ENCODE data around the gene PHF20.
"Not testable (repeated sequence)": the region's sequence is repeated elsewhere in the genome, so short reads cannot be mapped to it uniquely, and the experiment has no call there.

The PHF20 gene

GRCh38 chr20:35839904-35840303, 68.1 kb downstream of the PHF20 start:
- DNase-seq (ENCODE audit: low read depth), result no peak

DNA sequence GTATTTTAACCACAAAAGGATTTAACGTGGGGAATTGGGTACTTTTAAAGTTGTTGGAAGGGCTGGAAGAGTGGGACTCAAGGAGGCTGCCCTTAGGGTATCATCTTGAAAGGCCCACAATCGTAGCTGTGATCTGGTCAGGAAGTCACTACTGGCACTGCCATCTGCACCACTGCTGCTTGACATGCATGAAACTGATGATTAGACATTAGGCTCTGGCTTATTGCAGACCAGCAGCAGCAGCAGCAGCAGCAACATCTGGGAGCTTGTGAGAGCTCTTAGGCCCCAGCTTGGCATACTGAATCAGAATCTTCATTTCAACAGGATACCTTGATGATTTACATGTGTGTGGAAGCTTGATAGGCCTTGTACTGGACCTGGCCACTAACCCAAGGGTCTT, 68.6 kb downstream of the PHF20 start:
- no peak for DNase-seq (ENCODE audit: low read depth)

DNA sequence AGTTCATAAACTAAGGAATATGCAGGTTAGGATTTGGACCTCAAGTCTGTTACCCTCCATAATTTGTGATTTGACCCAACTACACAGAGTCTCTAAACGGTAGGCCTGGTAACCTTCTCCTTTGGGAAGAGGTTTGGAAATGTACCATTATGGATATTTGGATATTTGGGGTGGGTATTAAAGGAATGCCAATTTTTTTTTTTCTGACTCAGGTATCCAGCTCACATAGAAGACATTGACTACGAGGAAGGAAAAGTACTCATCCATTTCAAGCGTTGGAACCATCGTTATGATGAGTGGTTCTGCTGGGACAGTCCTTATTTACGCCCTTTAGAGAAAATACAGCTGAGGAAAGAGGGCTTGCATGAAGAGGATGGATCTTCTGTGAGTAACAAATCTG, 70.5 kb downstream of the PHF20 start:
- DNase-seq (ENCODE audit: low read depth), result no peak

- DNase-seq (ENCODE audit: low read depth), result not testable (repeated sequence)
Measured at GRCh38 chr20:35843894-35844293, 72.1 kb downstream of the PHF20 start.

GRCh38 chr20:35845561-35845960, 73.7 kb downstream of the PHF20 start:
- DNase-seq (ENCODE audit: low read depth), result no peak

DNA sequence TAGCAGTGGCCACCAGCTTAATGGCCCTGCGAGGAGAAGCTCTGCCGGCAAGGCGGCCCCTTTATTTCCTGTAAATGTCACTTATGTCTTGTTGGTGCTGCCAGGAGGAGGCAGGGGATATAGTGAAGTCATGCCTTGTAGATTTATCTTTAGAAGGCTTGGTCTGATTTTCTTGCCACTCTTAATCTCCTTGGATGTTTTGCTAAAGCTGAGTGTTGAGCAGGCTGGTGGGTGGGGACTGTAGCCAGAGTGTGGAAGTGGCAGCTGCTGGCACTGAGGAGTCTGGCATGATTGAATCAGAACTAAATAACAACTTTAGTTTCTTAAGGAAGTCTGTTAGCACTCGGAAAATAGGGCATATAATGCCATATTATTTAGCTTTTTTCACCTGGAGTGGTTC, 77.9 kb downstream of the PHF20 start:
- no peak for DNase-seq (ENCODE audit: low read depth)

DNA sequence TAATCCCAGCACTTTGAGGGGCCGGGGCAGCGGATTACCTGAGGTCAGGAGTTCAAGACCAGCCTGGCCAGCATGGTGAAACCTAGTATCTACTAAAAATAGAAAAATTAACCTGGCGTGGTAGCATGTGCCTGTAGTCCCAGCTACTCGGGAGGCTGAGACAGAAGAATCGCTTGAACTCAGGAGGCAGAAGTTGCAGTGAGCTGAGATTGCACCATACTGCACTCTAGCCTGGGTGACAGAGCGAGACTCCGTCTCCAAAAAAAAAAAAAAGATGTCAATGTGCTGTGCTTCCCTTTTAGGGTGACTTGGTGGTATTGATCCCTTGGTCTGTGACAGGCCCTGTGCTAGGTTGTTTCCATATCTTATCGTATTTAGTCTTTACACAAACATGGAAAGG, 79.8 kb downstream of the PHF20 start:
- not testable (repeated sequence) for DNase-seq (ENCODE audit: low read depth)

GRCh38 chr20:35854713-35855348, 83.0 kb downstream of the PHF20 start:
- DNase-seq (ENCODE audit: low read depth), result no peak

GRCh38 chr20:35855641-35856040, 83.8 kb downstream of the PHF20 start:
- not testable (repeated sequence) for DNase-seq (ENCODE audit: low read depth)

DNA sequence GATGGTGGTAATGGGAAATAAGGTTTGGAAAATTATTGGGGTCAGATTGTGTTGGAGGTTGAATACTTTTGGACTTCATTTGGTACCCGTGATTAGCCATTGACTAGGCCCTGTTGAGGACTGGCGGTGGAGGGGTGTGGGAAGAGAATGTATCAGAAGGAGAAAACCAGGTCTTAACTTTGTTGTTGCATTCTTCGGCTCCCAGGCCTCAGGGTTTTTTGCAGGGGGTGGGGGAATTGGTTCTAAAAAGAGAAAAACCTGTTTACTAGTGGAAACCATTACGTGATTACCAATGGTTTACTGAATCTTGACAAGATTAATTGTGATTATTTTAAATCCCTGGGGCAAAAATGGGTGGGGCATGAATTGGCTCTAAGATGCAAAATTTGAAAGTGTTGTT, 85.1 kb downstream of the PHF20 start:
- DNase-seq (ENCODE audit: low read depth), result no peak

DNA sequence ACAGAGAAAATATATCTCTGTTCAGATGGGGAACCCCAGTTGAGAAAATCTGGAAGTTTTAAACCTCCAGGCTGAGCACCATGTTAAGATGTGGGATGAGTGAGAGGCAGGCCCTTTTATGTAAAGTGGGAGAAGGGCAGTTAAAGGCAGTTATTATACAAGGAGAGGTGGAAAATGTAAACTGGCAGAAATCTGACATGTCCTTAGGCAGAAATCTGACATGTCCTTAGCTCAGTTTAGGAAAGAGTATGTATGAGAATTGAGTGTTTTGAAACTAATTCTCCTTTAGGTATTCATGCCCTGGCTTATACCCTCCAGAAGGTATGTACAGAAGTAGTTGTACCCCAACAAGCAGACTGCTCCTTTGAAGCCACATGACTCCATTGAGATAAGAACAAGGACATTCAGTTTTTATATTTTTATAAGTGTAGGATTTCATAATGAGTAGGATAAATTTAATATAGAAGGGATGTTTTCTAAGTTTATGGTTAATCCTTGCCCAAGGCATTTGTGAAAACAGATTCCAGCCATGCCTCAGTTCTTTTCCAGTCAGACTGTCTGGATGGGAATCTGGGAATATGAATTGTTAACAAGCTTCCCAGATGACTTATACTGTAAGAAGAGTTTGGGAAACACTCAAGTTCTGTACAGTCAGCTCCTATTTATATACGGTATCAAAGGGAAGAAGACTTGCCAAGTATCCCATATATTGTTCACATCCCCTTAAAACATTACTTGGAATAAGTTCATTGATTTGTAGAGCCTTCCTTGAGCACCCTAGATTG, 94.8 kb downstream of the PHF20 start:
- no peak for DNase-seq (ENCODE audit: low read depth)

DNA sequence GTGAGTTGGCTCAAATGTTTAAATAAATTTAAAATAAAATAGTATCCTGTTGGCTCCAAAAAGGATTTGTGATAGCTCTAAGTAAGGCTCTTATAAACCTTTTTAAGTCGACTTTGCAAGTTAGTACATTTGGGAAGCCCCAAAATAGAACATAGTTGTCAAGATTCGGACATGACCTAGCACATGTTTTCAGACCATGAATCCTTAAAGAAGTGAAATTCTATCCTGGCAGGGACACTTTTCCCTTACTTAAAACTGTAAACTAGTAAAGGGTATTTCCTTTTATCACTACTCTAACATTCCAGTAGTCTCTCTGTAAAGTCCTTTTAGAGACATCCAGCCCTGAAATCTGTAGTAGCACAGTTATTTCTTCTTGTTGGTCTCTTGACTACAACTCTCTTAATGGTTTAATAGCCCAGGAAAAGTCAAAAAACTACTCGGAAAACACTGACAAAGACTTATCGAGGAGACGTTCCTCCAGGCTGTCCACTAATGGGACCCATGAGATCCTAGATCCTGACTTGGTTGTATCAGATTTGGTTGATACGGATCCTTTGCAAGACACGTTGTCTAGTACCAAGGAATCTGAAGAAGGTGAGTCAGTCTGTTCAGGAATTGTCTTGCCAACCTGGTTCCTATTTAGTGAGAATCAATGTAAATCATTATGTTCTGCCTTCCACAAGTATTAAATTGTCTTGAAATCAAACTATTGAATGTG, 98.9 kb downstream of the PHF20 start:
- no peak for DNase-seq (ENCODE audit: low read depth)

DNA sequence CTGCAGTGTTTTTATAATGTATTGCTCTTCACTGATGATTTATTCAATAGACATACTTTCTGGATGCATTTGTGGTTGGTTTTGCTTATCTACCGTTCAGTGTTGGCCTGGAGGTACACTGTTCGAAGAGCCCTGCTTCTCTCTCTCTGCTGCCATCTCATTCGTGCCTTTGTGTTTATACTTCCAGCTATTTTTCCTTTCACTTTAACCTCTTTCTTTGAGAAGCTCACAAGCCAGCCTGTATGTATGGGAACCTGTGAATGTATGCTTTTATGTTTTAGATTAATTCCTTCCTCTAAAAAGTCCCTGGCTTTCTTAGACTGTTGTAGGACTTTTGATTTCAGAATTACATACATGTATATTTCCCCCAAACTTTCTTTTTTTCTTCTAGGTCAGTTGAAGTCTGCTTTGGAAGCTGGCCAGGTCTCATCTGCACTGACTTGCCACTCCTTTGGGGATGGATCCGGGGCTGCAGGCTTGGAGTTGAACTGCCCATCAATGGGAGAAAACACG, 99.5 kb downstream of the PHF20 start:
- no peak for DNase-seq (ENCODE audit: low read depth)

GRCh38 chr20:35876033-35876320, 104.2 kb downstream of the PHF20 start:
- no peak for DNase-seq (ENCODE audit: low read depth)

DNA sequence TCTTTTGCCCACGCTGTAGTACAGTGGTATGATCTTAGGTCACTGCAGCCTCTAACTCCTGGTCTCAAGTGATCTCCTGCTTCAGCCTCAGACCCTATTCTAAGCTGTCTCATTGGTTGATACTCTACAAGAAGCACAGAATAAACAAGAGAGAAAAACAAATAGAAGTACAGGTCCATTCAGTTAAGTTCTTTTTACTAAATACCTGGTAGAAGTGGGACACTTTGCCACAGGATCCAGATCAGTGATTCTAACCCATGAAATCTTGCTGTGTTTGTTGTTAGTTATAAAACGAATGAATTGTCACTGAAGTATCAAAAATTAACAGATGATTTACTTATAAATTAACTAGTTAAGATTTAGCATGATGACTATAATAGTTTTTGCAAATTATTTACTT, 105.8 kb downstream of the PHF20 start:
- DNase-seq (ENCODE audit: low read depth), result no peak

DNA sequence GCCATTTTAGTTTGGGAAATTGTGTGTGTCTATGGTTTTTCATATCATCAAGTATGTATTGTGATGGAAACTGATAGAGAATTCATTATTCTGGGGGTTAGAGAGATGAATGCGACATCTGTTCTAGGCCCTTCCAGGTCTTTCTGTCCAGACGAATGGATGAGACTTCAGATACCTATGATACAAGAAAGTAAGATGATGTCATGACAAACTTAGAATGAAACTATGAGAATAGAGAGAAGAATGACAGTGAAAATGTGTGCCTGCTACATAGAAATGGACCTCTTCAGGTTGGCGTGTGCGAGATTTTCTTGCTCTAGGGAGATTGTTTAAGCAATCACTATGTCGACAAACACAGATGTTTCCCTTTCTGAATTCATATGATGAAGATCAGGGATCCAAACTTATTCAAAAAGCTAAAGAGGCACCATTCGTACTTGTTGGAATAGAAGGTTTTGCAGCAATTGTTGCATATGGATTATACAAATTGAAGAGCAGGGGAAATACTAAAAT, 106.4 kb downstream of the PHF20 start:
- no peak for DNase-seq (ENCODE audit: low read depth)

DNA sequence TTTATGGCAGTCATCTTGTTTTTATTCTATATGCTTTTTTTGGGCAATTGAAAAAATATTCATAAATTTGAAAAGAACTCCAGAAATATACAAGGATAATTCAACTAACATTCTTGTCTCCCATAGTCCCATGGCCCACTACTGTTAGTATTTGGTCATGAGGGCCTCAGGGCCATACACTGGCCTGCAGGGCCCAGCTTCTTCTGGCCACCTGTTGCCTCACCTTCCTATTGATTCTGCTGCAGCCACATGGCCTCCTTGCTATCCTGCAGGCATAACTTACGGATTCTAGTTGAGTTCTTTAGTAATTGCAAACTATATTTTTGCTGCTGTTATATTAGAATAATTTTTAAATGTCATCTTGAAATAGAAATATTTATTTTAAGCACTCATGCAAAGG, 109.9 kb downstream of the PHF20 start:
- no peak for DNase-seq (ENCODE audit: low read depth)

- DNase-seq (ENCODE audit: low read depth), result not testable (repeated sequence)
Measured at GRCh38 chr20:35882427-35883161, 110.8 kb downstream of the PHF20 start.

GRCh38 chr20:35883336-35883777, 111.5 kb downstream of the PHF20 start:
- no peak for DNase-seq (ENCODE audit: low read depth)

GRCh38 chr20:35883778-35884540, 112.1 kb downstream of the PHF20 start:
- peak; percentile 2 for DNase-seq (ENCODE audit: low read depth)

DNA sequence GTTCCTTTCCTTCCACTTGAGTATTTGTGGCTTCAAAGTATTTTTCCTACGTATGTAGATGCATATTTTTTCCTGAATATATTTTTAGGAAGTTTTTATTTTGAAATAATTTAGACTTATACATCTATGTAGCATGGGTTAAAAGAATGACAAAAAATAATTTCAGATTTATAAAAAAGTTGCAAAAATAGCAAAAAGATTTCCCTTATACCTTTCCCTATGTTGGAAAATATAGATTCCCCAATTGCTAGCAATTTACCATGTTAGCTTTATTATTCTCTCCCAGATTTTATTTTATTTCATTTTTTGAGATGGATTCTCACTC, 112.7 kb downstream of the PHF20 start:
- DNase-seq (ENCODE audit: low read depth), result no peak

GRCh38 chr20:35885212-35885611, 113.4 kb downstream of the PHF20 start:
- no peak for DNase-seq (ENCODE audit: low read depth)

Data from stimulated activated CD8-positive, alpha-beta memory T cell treated with anti-CD3 and anti-CD28 coated beads, Interleukin-4, amount 100 ng/mL, for 24 hours (primary cell).